ENCODE data around the gene PIK3CD.
"Not testable (repeated sequence)": the region's sequence is repeated elsewhere in the genome, so short reads cannot be mapped to it uniquely, and the experiment has no call there.

The PIK3CD gene

GRCh38 chr1:9689971-9690381 is 38.4 kb downstream of the PIK3CD start:
- peak; percentile 34 for DNase-seq

GRCh38 chr1:9690440-9691107 is 39.0 kb downstream of the PIK3CD start:
- no peak for DNase-seq

GRCh38 chr1:9691108-9691445 is 39.5 kb downstream of the PIK3CD start:
- DNase-seq, result no peak

- no peak for DNase-seq
Observed at GRCh38 chr1:9691691-9692090, 40.2 kb downstream of the PIK3CD start.

GRCh38 chr1:9696793-9697192 is 45.3 kb downstream of the PIK3CD start:
- no peak for DNase-seq

GRCh38 chr1:9699361-9699760 is 47.8 kb downstream of the PIK3CD start:
- no peak for DNase-seq

GRCh38 chr1:9700340-9700739 is 48.8 kb downstream of the PIK3CD start:
- DNase-seq, result no peak

- DNase-seq, result no peak
Observed at GRCh38 chr1:9701665-9702064, 50.1 kb downstream of the PIK3CD start.

GRCh38 chr1:9703165-9703509 is 51.6 kb downstream of the PIK3CD start:
- DNase-seq, result no peak

GRCh38 chr1:9703681-9704080 is 52.1 kb downstream of the PIK3CD start:
- no peak for DNase-seq

- no peak for DNase-seq
Observed at GRCh38 chr1:9705337-9706093, 54.0 kb downstream of the PIK3CD start.

GRCh38 chr1:9706178-9706577 is 54.6 kb downstream of the PIK3CD start:
- DNase-seq, result no peak

GRCh38 chr1:9710037-9710436 is 58.5 kb downstream of the PIK3CD start:
- no peak for DNase-seq

- no peak for DNase-seq
Observed at GRCh38 chr1:9711466-9712020, 60.0 kb downstream of the PIK3CD start.

- DNase-seq, result not testable (repeated sequence)
Observed at GRCh38 chr1:9712767-9713166, 61.2 kb downstream of the PIK3CD start.

- DNase-seq, result no peak
Observed at GRCh38 chr1:9714257-9714718, 62.8 kb downstream of the PIK3CD start.

GRCh38 chr1:9715536-9716226 is 64.2 kb downstream of the PIK3CD start:
- no peak for DNase-seq

- no peak for DNase-seq
Observed at GRCh38 chr1:9716404-9717192, 65.1 kb downstream of the PIK3CD start.

- DNase-seq, result peak; percentile 80
Observed at GRCh38 chr1:9717193-9718005, 65.9 kb downstream of the PIK3CD start.

- no peak for DNase-seq
Observed at GRCh38 chr1:9718006-9718680, 66.6 kb downstream of the PIK3CD start.

- no peak for DNase-seq
Observed at GRCh38 chr1:9719978-9720722, 68.6 kb downstream of the PIK3CD start.

All from femur (tissue), 1 donor.